Adrenal gland (tissue), 12 donors: ENCODE data around the gene TTC34. TPM values are rescaled to one million over a fixed set of nuclear protein-coding genes. Genes with fewer than 3 reads are reported as not detected.

ENCODE experiments used
- DNase-seq, 7 donors: peaks; one replicate each; pipeline ENCODE4 v3.0.0-alpha.2; 2019 to 2020
- H3K27ac ChIP-seq, 5 donors: fragments of 200-600 bp; sonication (generic) in 4 of 5; 1 replicate in 3 of 5; 2 replicates in 2 of 5; pipeline versions ENCODE4 v1.5.1 to v1.8.0; 2016 to 2020; ENCODE audit warnings: mild to moderate bottlenecking in 1 of 5
- H3K27me3 ChIP-seq: fragments of 200-600 bp; 2 replicates; pipeline ENCODE4 v1.8.0; 2021
- H3K36me3 ChIP-seq, 2 donors: fragments of 200-600 bp; replicated peaks in 1 of 2; 1 replicate in 1 of 2; 2 replicates in 1 of 2; pipeline versions ENCODE4 v1.5.1 to v1.8.0; 2018 to 2022
- H3K4me1 ChIP-seq, 2 donors: fragments of 200-600 bp; replicated peaks in 1 of 2; 1 replicate in 1 of 2; 2 replicates in 1 of 2; pipeline versions ENCODE4 v1.5.1 to v1.8.0; 2018 to 2021
- H3K4me3 ChIP-seq, 4 donors: fragments of 200-600 bp; sonication (generic) in 3 of 4; one replicate each; pipeline ENCODE4 v1.5.1; 2016 to 2018
- H3K9me3 ChIP-seq, 3 donors: fragments of 200-600 bp; sonication (generic) in 1 of 3; replicated peaks in 1 of 3; 1 replicate in 2 of 3; 2 replicates in 1 of 3; pipeline versions ENCODE4 v1.5.1 to v1.8.0; 2016 to 2021
- POLR2A ChIP-seq, 2 donors: fragments of 450-650 bp; IDR thresholded peaks; one replicate each; pipeline ENCODE4 v1.6.1; 2017; ENCODE audit warnings: antibody characterized with exemption in 2 of 2, mild to moderate bottlenecking in 2 of 2, moderate library complexity in 1 of 2
- WGBS, 4 donors: extraction: QIAGEN DNeasy Blood & Tissue Kit in 2 of 4; methylation state at CpG; one replicate each; pipeline versions ENCODE4 v1.1.5 to v1.1.7; 2013 to 2017; 5-methylcytosine and 5-hydroxymethylcytosine counted together
- intact Hi-C, 2 donors: fragments of 100-400 bp; cut with DNase I; formaldehyde crosslinking; loops; one replicate each; pipeline versions ENCODE4 v1.14.1 to v1.15.0; 2022 to 2023
- polyA plus RNA-seq, 3 donors: library from polyadenylated mRNA; stranded (reverse); fragments of 200-250 nt in 2 of 3; fragments of 350-450 nt in 1 of 3; fragmentation: Illumina TruSeq in 1 of 3; extraction: RNeasy Lipid Tissue Mini Kit (QIAGEN cat#74804) in 1 of 3; gene quantifications; one replicate each; pipeline ENCODE4 v1.2.3, GENCODE V29; 2013 to 2014
- total RNA-seq, 9 donors: library from RNA; depleted of rRNA in 4 of 9; stranded (reverse); fragments of >200 nt in 4 of 9; fragments of 120-200 nt in 1 of 9; fragmentation: NEBNext Ultra II Directional in 1 of 9; extraction: Animal tissue kit (Norgen Biotek cat#: 25700) in 1 of 9; gene quantifications; one replicate each; pipeline versions ENCODE4 v1.1.0 to v1.2.4, GENCODE V29; 2013 to 2023
- TF ChIP-seq, protein P1 (sequence below), 6 experiments: fragments of 450-650 bp in 4 of 6; fragments of 200-600 bp in 2 of 6; sonication (generic) in 1 of 6; IDR thresholded peaks; 1 replicate in 5 of 6; 2 replicates in 1 of 6; pipeline versions ENCODE4 v1.5.1 to v1.8.0; 2016 to 2021; ENCODE audit warnings: antibody characterized with exemption in 6 of 6, mild to moderate bottlenecking in 2 of 6, moderate library complexity in 1 of 6
- donor health status: healthy with polysubstance abuse.
- donor health status: Bipolar disorder and iron deficiency.
- donor health status: DM: yes; HTN: yes; CAD: no.
- donor health status: DM: no; HTN: no; CAD: no.
- donor health status: DM: no; HTN: no; CAD: no.
- donor health status: DM: yes; HTN: yes; CAD: no.

The TTC34 gene
- total and polyA plus RNA-seq, 12 donors = 0.12 to 1.9 (median 0.47) TPM

DNA sequence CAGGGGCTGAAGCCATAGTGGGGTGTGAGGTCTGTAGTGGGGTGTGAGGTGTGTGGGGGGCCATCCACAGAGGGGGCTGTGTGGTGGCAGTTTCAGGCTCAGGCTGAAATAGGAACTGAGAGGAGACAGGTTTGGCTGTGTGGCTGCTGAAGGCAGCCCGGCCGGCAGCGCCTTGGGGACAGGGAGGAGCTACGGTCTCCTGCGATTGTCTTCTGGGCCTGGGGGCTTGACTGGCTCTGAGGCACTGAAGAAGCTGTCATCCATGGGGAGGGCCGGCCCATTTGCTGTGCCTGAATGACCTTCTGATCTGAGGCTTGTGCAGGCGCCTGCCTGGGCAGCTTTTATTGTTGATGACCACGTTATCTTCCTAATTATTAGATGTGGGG is 10.0 kb upstream of the TTC34 start:
- intact Hi-C loops = no loop called here
- no peak for DNase-seq
- Histone ChIP-seq H3K27ac (no peak overlapping the region), H3K9me3 (no peaks in the 10 kb centered on the region), H3K4me1 (no peaks in the 10 kb centered on the region), H3K36me3 (no peaks in the 10 kb centered on the region), H3K27me3 (peaks cover 6% of the 10 kb centered on the region), H3K4me3 (no peak overlapping the region)
- TF ChIP-seq, protein P1, sequence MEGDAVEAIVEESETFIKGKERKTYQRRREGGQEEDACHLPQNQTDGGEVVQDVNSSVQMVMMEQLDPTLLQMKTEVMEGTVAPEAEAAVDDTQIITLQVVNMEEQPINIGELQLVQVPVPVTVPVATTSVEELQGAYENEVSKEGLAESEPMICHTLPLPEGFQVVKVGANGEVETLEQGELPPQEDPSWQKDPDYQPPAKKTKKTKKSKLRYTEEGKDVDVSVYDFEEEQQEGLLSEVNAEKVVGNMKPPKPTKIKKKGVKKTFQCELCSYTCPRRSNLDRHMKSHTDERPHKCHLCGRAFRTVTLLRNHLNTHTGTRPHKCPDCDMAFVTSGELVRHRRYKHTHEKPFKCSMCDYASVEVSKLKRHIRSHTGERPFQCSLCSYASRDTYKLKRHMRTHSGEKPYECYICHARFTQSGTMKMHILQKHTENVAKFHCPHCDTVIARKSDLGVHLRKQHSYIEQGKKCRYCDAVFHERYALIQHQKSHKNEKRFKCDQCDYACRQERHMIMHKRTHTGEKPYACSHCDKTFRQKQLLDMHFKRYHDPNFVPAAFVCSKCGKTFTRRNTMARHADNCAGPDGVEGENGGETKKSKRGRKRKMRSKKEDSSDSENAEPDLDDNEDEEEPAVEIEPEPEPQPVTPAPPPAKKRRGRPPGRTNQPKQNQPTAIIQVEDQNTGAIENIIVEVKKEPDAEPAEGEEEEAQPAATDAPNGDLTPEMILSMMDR (IDR thresholded peaks at IDR 0.05) = no peak
- no peak for TF ChIP-seq POLR2A (IDR thresholded peaks at IDR 0.05)
- WGBS, 4 donors = 60 to 78% (median 71%) methylated on average over 6 to 8 of the region's 8 CpGs

DNA sequence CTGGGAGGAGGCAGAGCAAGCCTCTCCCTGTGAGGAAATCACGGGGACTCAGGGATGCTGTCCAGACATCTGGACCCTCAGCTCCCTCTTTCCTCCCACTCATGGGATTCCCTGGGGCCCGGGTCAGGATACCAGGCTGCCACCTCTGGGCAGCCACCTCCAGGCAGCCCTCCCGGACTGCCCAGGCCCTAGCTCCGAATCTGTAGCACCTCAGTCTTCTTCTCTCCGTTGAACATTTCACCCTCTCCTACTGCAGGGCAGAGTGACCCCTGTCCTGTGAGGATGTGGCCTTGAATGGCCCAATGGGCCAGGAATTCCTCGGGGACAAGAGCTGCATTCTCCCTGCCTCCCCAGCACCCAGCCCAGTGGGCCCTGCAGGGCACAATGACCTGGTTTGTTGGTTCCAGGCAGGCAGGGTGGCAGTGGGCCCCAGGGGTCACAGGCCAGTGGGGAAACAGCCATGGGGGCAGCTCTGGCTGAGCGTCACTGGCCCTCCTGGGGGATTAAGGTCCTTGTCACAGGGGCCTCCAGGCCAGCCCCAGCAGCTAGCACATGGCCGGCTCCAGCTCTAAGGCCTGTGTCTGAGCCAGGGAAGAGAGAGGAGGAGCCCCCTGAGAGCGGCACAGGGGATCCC is 9.5 kb upstream of the TTC34 start:
- TF ChIP-seq POLR2A (IDR thresholded peaks at IDR 0.05) = no peak
- TF ChIP-seq, protein P1 (IDR thresholded peaks at IDR 0.05) = no peak
- DNase-seq = no peak
- no peak overlapping the region for H3K4me3 ChIP-seq
- H3K27me3 ChIP-seq = peaks cover 6% of the 10 kb centered on the region
- H3K27ac ChIP-seq = no peak overlapping the region
- intact Hi-C loops = no loop called here
- no peaks in the 10 kb centered on the region for H3K4me1 ChIP-seq
- 58 to 79% (median 67%) methylated on average over 6 to 9 of the region's 9 CpGs for WGBS, 4 donors
- H3K36me3 ChIP-seq = no peaks in the 10 kb centered on the region
- H3K9me3 ChIP-seq = no peaks in the 10 kb centered on the region

DNA sequence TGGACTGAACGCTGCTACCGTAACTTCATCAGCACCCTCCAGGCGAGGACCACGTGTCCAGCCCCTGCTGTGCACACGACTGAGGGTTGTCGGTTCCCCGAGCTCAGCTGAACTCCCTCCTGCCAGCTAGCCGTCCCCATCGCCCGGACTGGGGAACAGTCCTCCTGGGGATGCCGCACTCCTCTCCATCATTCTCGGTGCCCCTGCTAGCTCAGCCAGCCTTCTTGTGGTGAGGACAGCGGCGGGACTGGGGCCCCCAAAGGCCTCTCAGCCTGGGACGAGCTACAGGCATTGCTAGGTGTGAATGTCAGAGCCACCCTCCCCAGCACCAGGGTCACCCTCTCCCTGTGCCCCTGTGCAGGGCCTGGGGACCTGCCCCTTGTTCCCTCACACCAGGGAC is 8.8 kb upstream of the TTC34 start:
- Histone ChIP-seq H3K36me3 (no peaks in the 10 kb centered on the region), H3K27me3 (peaks cover 6% of the 10 kb centered on the region), H3K27ac (no peak overlapping the region), H3K9me3 (no peaks in the 10 kb centered on the region), H3K4me1 (no peaks in the 10 kb centered on the region), H3K4me3 (no peak overlapping the region)
- TF ChIP-seq, protein P1 (IDR thresholded peaks at IDR 0.05) = no peak
- no peak for TF ChIP-seq POLR2A (IDR thresholded peaks at IDR 0.05)
- 83 to 98% (median 88%) methylated on average over 8 to 15 of the region's 15 CpGs for WGBS, 4 donors
- intact Hi-C loops = no loop called here
- no peak for DNase-seq

DNA sequence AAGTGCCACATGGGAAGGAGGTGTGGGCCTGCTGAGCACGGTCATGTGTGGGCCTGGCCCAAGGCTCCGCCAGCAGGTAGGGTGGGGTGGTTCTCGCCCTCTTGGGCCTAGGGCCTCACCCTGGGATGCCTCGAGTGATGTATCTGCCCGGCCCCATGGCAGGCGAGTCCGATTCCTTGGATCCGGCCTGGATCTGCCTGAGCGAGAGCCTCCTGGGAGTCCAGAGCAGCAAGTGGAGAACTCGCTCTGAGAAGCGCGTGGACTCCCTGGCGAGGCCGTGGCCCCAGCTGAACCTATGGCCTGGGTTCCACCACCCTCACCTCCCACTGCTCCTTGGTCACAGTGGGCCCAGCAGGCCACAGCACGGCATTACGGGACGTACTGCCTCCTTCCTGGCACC is 8.2 kb upstream of the TTC34 start:
- Histone ChIP-seq H3K27ac (no peak overlapping the region), H3K4me3 (no peak overlapping the region), H3K4me1 (no peaks in the 10 kb centered on the region), H3K9me3 (no peaks in the 10 kb centered on the region), H3K27me3 (peaks cover 6% of the 10 kb centered on the region), H3K36me3 (no peaks in the 10 kb centered on the region)
- intact Hi-C loops = no loop called here
- TF ChIP-seq, protein P1 (IDR thresholded peaks at IDR 0.05) = no peak
- TF ChIP-seq POLR2A (IDR thresholded peaks at IDR 0.05) = no peak
- 87 to 92% (median 91%) methylated on average over 4 to 17 of the region's 17 CpGs for WGBS, 4 donors
- no peak for DNase-seq
